ENCODE measurements around the gene MCU.

DNA sequence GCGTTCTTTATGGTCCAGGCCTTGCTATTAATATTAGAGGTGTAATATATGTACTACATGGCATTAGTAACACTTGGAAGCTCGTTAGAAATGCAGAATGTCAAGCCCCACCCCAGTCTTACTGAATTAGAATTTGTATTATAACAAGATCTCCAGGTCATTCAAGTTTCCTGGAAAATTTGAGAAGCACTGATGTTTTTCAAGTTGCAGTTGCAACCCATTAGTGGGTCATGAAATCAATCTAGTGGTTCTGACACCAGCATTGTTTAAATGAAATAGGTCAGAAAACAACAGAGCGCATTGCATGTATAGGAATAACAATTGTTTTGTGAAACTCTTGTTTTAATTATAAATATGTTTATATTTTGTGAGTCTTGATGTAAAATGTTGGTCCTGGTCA, 37.2 kb upstream of the MCU start:
- TF ChIP-seq FOXM1 (IDR thresholded peaks at IDR 0.05; ENCODE audit: borderline replicate concordance) (no peak), HDGF (IDR thresholded peaks at IDR 0.05; ENCODE audit: borderline replicate concordance) (no peak), ARNT (IDR thresholded peaks at IDR 0.05) (no peak), NFRKB (IDR thresholded peaks at IDR 0.05) (no peak), SP1 (IDR thresholded peaks at IDR 0.05) (no peak), ZNF384 (IDR thresholded peaks at IDR 0.05) (no peak), BHLHE40 (IDR thresholded peaks at IDR 0.05; ENCODE audit: borderline replicate concordance) (no peak), SUZ12 (IDR thresholded peaks at IDR 0.05) (no peak), FOXK2 (IDR thresholded peaks at IDR 0.05) (no peak), CTBP1 (IDR thresholded peaks at IDR 0.05; ENCODE audit: borderline replicate concordance) (no peak), LEF1 (IDR thresholded peaks at IDR 0.05; ENCODE audit: borderline replicate concordance) (no peak)
- TF ChIP-seq, protein P1, sequence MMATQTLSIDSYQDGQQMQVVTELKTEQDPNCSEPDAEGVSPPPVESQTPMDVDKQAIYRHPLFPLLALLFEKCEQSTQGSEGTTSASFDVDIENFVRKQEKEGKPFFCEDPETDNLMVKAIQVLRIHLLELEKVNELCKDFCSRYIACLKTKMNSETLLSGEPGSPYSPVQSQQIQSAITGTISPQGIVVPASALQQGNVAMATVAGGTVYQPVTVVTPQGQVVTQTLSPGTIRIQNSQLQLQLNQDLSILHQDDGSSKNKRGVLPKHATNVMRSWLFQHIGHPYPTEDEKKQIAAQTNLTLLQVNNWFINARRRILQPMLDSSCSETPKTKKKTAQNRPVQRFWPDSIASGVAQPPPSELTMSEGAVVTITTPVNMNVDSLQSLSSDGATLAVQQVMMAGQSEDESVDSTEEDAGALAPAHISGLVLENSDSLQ (IDR thresholded peaks at IDR 0.05) = no peak

All from HEK293T (cell line).